GM23248 (cell line): ENCODE measurements around the gene HNRNPM.

ENCODE experiments used
- EZH2 ChIP-seq: fragments of 200-600 bp; sonication (generic); IDR thresholded peaks from 2 replicates; pipeline ENCODE4 v1.6.1; 2018; ENCODE audit warnings: antibody characterized with exemption, mild to moderate bottlenecking; ENCODE audit not compliant: insufficient read depth, poor library complexity, severe bottlenecking
- EZH2phosphoT487 ChIP-seq: fragments of 200-600 bp; sonication (generic); IDR thresholded peaks from 2 replicates; pipeline ENCODE4 v1.6.1; 2018; ENCODE audit warnings: antibody characterized with exemption, moderate library complexity, mild to moderate bottlenecking, low read depth; ENCODE audit not compliant: insufficient read depth

DNA sequence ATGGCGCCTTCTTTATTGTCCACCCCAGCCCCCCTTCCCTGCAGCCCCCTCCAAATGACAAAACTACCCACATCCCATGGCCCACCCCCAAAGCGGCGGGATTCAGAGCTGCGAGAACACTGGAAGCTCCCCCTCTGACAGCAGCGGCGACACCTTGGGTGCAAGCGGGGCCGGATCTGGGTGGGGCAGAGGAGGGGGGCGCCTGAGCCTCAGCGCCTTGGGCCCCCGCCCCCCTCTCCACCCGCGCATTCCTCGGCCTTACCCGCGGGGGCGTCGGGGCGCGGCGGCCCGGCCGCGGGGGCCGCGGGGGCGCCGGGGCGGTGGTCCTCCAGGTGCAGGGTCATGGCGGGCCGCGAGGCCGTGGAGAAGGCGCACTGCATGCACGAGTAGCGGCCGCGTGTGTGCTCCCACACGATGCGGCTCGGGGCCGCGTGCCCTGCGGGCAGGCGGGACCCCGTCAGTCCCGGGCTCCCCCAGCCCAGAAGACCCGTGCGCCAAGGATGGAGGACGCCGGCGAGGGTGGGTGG is 65.9 kb downstream of the HNRNPM start:
- TF ChIP-seq EZH2 (no peak), EZH2phosphoT487 (no peak)
